ENCODE results near the gene HSP90AB1. TPM values are rescaled to one million over a fixed set of nuclear protein-coding genes. Genes with fewer than 3 reads are reported as not detected.

The HSP90AB1 gene
- total and polyA plus RNA-seq, 9 of the 15 experiments (the other 6 are each of a cell fraction or from before 2014, with no cell fraction given) = 1,780 to 3,358 (median 2,262) TPM

- TF ChIP-seq E2F4 (CRISPR knock-in tag; IDR thresholded peaks at IDR 0.05; ENCODE audit: low read depth) (0 out of 2 replicates have a peak, but pooled peaks have one; percentile 23), SRSF7 (optimal IDR thresholded peaks at IDR 0.05; ENCODE audit: low read depth, low read length) (no peak), ZNF717 (CRISPR knock-in tag; IDR thresholded peaks at IDR 0.05) (no peak), RBM17 (IDR thresholded peaks at IDR 0.05; ENCODE audit: borderline replicate concordance, low read depth, low read length) (no peak), CHCHD3 (CRISPR knock-in tag; IDR thresholded peaks at IDR 0.05) (no peak), BCOR (IDR thresholded peaks at IDR 0.05) (peak; percentile 40; the same call in 1 of the 2 replicates), ZFP91 (CRISPR knock-in tag; IDR thresholded peaks at IDR 0.05) (no peak), ARNT (IDR thresholded peaks at IDR 0.05) (no peak), POLR2G (IDR thresholded peaks at IDR 0.05; ENCODE audit: low read depth, low read length) (peak; percentile 95), KAT7 (CRISPR knock-in tag; IDR thresholded peaks at IDR 0.05; ENCODE audit: borderline replicate concordance) (peak; percentile 39; the same call in 1 of the 2 replicates), UBTF (IDR thresholded peaks at IDR 0.05; ENCODE audit: borderline replicate concordance in 1 of 2, low read depth in 2 of 2, low read length in 2 of 2) (peak; percentile 72 to 83; a peak in 3 of 4 replicates), ZNF507 (tag; conservative IDR thresholded peaks at IDR 0.05) (no peak), ZNF318 (IDR thresholded peaks at IDR 0.05; ENCODE audit: borderline replicate concordance in 1 of 2, low read depth in 1 of 2) (no peak)
Measured at GRCh38 chr6:44219053-44219814, 27.7 kb upstream of the HSP90AB1 start (continued).

Data from K562 (cell line).